GM18502 (cell line): ENCODE results near the gene TEX26.
"Not testable (repeated sequence)": the region's sequence is repeated elsewhere in the genome, so short reads cannot be mapped to it uniquely, and the experiment has no call there.

Source experiments
- ATAC-seq: cut with Tn5 transposase; IDR thresholded peaks from one replicate; pipeline ENCODE4 v1.9.1; 2021; ENCODE audit warnings: mild to moderate bottlenecking; ENCODE audit not compliant: unreplicated experiment, poor library complexity

TEX26 gene

GRCh38 chr13:30918662-30919405 lies 13.6 kb upstream of the TEX26 start:
- ATAC-seq, result no peak

- no peak for ATAC-seq
Measured at GRCh38 chr13:30920162-30920909, 12.1 kb upstream of the TEX26 start.

- no peak for ATAC-seq
Measured at GRCh38 chr13:30923418-30923817, 9.0 kb upstream of the TEX26 start.

GRCh38 chr13:30924721-30925120 lies 7.7 kb upstream of the TEX26 start:
- ATAC-seq, result no peak

- ATAC-seq, result no peak
Measured at GRCh38 chr13:30925429-30925828, 7.0 kb upstream of the TEX26 start.

- no peak for ATAC-seq
Measured at GRCh38 chr13:30926781-30927180, 5.7 kb upstream of the TEX26 start.

GRCh38 chr13:30927188-30927587 lies 5.3 kb upstream of the TEX26 start:
- not testable (repeated sequence) for ATAC-seq

- ATAC-seq, result no peak
Measured at GRCh38 chr13:30927595-30927994, 4.9 kb upstream of the TEX26 start.

- ATAC-seq, result no peak
Measured at GRCh38 chr13:30928978-30929377, 3.5 kb upstream of the TEX26 start.

- no peak for ATAC-seq
Measured at GRCh38 chr13:30933354-30933670, 856 bp downstream of the TEX26 start.

GRCh38 chr13:30934381-30934780 lies 1.9 kb downstream of the TEX26 start:
- ATAC-seq, result no peak

GRCh38 chr13:30934803-30935202 lies 2.3 kb downstream of the TEX26 start:
- ATAC-seq, result no peak

GRCh38 chr13:30936971-30937370 lies 4.5 kb downstream of the TEX26 start:
- no peak for ATAC-seq

- ATAC-seq, result no peak
Measured at GRCh38 chr13:30943881-30944280, 11.4 kb downstream of the TEX26 start.

GRCh38 chr13:30957258-30957943 lies 24.9 kb downstream of the TEX26 start:
- no peak for ATAC-seq

- no peak for ATAC-seq
Measured at GRCh38 chr13:30959678-30960077, 27.2 kb downstream of the TEX26 start.

- ATAC-seq, result no peak
Measured at GRCh38 chr13:30963791-30964190, 31.3 kb downstream of the TEX26 start.

GRCh38 chr13:30965380-30965779 lies 32.9 kb downstream of the TEX26 start:
- no peak for ATAC-seq

- no peak for ATAC-seq
Measured at GRCh38 chr13:30966101-30966500, 33.6 kb downstream of the TEX26 start.

- no peak for ATAC-seq
Measured at GRCh38 chr13:30968846-30969245, 36.4 kb downstream of the TEX26 start.

- ATAC-seq, result no peak
Measured at GRCh38 chr13:30971575-30971974, 39.1 kb downstream of the TEX26 start.
